Neutrophil (primary cell): ENCODE data around the gene NRXN3.

Experiments
- H3K27ac ChIP-seq: fragments of 200-600 bp; sonication (generic); 2 replicates; pipeline ENCODE4 v1.5.1; 2016; ENCODE audit warnings: mild to moderate bottlenecking, moderate library complexity
- H3K27me3 ChIP-seq: fragments of 200-600 bp; sonication (generic); 2 replicates; pipeline ENCODE4 v1.6.0; 2016; ENCODE audit warnings: mild to moderate bottlenecking
- H3K36me3 ChIP-seq: fragments of 200-600 bp; sonication (generic); 2 replicates; pipeline ENCODE4 v1.5.1; 2017
- H3K4me1 ChIP-seq, 2 experiments: fragments of 200-600 bp in 1 of 2; sonication (generic) in 1 of 2; 1 replicate in 1 of 2; 2 replicates in 1 of 2; pipeline versions ENCODE4 v1.5.1 to v1.6.1; 2013 to 2016; ENCODE audit warnings: low read depth in 1 of 2, low read length in 1 of 2, mild to moderate bottlenecking in 1 of 2, moderate library complexity in 1 of 2; ENCODE audit not compliant: control insufficient read depth in 1 of 2, insufficient read depth in 1 of 2
- H3K4me3 ChIP-seq, 2 experiments: fragments of 200-600 bp in 1 of 2; sonication (generic) in 1 of 2; 1 replicate in 1 of 2; 2 replicates in 1 of 2; pipeline ENCODE4 v1.5.1; 2013 to 2016; ENCODE audit warnings: low read depth in 1 of 2, low read length in 1 of 2, mild to moderate bottlenecking in 1 of 2, moderate library complexity in 1 of 2
- H3K9me3 ChIP-seq: fragments of 200-600 bp; sonication (generic); 2 replicates; pipeline ENCODE4 v1.5.1; 2016
- TF ChIP-seq, protein P1 (sequence below): fragments of 200-600 bp; sonication (generic); IDR thresholded peaks from 2 replicates; pipeline ENCODE4 v1.5.1; 2016; ENCODE audit warnings: antibody characterized with exemption

Gene NRXN3

DNA sequence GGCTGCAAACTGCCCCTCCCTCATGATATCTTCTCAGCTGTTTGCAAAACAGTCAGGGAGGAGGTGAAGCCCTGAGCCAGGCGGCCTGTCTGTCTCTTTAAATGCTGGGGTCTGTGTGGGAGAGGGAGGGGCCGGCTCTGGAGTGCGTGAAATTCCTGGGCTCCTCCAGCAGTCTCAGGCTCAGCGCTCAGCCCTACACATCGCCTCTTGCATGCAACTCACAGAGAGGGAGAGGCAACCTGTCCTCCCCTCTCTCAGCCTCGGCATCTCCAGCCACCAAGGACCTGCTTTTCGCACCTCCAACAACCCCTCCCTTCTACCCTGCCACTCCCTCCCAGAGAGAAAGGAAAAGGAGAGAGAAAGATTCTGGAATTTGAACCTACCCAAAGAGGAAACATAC, at the start of gene NRXN3:
TSS of gene NRXN3 (plus strand) at position 171 of the 400 bp plus-strand sequence. CDS start 72,721 bp downstream, outside the sequence.
- Histone ChIP-seq H3K27ac (no peak within 1 kb of the TSS), H3K4me3 (no peak within 1 kb of the TSS), H3K36me3 (no peaks in the 10 kb centered on the region), H3K9me3 (no peaks in the 10 kb centered on the region), H3K27me3 (peaks cover 53% of the 10 kb centered on the region), H3K4me1 (no peaks in the 10 kb centered on the region)
- TF ChIP-seq, protein P1, sequence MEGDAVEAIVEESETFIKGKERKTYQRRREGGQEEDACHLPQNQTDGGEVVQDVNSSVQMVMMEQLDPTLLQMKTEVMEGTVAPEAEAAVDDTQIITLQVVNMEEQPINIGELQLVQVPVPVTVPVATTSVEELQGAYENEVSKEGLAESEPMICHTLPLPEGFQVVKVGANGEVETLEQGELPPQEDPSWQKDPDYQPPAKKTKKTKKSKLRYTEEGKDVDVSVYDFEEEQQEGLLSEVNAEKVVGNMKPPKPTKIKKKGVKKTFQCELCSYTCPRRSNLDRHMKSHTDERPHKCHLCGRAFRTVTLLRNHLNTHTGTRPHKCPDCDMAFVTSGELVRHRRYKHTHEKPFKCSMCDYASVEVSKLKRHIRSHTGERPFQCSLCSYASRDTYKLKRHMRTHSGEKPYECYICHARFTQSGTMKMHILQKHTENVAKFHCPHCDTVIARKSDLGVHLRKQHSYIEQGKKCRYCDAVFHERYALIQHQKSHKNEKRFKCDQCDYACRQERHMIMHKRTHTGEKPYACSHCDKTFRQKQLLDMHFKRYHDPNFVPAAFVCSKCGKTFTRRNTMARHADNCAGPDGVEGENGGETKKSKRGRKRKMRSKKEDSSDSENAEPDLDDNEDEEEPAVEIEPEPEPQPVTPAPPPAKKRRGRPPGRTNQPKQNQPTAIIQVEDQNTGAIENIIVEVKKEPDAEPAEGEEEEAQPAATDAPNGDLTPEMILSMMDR: no peak

DNA sequence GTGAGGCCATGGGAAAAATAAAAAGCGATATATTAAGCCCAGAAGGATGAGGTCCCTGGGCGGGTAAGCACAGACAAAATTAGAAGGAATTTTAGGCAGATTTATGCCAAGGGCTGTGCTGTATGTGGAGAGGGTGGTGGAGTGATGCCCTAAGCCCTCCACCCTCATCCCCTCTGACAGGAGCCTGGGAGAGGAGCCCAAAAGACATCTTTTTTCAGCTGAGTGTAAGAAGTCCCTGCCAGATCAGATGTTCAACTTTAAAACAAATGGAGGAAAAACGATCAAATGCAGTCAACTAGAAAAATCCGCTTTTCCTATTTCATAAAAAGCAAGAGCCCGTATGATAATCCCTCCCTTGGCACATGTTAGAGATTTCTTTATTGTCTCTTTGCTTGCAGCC, 47.7 kb upstream of the NRXN3 start:
- Histone ChIP-seq H3K36me3 (no peaks in the 10 kb centered on the region), H3K27ac (no peak overlapping the region), H3K9me3 (no peaks in the 10 kb centered on the region), H3K4me1 (no peaks in the 10 kb centered on the region), H3K27me3 (no peaks in the 10 kb centered on the region), H3K4me3 (no peak overlapping the region)
- TF ChIP-seq, protein P1: no peak

DNA sequence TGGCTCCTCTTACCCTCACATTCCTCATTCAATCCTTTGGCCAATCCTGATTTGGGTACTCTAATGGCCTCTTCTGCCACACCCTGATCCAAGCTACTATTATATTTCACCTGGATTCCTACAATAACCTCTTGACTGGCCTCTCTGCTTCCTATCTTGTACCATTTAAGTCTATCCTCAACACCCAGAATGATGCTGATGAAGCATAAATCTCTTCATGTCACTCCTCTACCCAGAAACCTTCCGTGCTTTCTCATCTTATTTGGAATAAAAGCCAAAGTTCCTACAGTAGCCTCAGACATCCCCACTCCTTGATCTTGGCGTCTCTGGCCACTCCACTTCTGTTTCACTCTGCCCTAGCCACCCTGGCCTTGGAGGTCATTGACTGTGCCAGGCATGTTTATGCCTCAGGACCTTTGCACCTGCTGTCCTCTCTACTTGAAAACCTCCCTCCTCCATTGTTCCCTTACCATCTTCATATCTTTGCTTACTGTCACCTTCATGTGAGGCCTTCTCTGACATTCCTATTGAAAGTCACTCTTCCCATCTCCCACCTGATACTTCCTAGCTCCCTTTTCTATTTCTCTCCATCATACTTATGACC, 46.4 kb upstream of the NRXN3 start:
- Histone ChIP-seq H3K9me3 (no peaks in the 10 kb centered on the region), H3K4me1 (no peaks in the 10 kb centered on the region), H3K27me3 (no peaks in the 10 kb centered on the region), H3K36me3 (no peaks in the 10 kb centered on the region), H3K4me3 (no peak overlapping the region), H3K27ac (no peak overlapping the region)
- TF ChIP-seq, protein P1: no peak

DNA sequence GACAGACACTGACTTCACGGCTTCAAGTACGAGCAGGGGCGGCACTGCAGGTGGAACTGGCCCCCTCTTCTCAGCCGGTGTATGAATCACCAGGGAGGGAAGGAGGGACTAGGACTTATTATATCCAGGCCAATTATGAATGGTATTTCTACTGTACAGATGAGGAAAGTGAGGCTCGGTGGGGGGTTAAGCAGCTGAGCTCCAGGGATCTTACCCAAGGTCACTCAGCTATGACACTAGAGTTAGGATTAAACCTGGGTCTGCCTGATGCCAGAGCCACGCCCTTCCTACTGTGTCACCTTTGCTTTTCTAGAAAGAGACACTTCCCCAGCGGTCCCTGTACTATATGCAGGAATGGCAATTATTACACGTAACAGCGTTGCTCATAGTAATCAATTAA, 42.2 kb upstream of the NRXN3 start:
- no peaks in the 10 kb centered on the region for H3K4me1 ChIP-seq
- no peaks in the 10 kb centered on the region for H3K27me3 ChIP-seq
- TF ChIP-seq, protein P1: no peak
- H3K27ac ChIP-seq: no peak overlapping the region
- H3K9me3 ChIP-seq: no peaks in the 10 kb centered on the region
- H3K36me3 ChIP-seq: no peaks in the 10 kb centered on the region
- H3K4me3 ChIP-seq: no peak overlapping the region

DNA sequence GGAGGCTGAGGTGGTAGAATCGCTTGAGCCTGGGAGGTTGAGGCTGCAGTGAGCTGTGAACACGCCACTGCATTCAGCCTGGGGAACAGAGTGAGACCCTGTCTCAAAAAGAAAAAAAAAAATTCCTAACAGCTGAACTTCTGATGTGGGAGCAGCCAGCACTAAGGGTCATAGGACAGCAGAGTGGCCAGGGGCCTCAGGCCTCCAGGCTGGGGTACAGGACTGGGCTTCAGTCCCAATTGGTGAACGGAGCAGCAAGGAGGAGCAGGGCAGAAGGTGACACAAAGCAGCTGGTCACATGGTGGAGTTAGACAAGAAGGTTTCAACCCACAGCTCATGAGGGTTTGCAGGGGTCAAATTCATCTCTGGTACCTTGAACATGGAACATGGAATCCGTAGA, 40.8 kb upstream of the NRXN3 start:
- no peaks in the 10 kb centered on the region for H3K9me3 ChIP-seq
- TF ChIP-seq, protein P1: no peak

More for the DNA sequence above, 40.8 kb upstream of the NRXN3 start:
- no peak overlapping the region for H3K27ac ChIP-seq
- H3K36me3 ChIP-seq: no peaks in the 10 kb centered on the region
- H3K4me3 ChIP-seq: no peak overlapping the region
- no peaks in the 10 kb centered on the region for H3K27me3 ChIP-seq
- no peaks in the 10 kb centered on the region for H3K4me1 ChIP-seq
